HG03520 (cell line): ENCODE data around the gene ACOT2.

Experiments used
- ATAC-seq: cut with Tn5 transposase; IDR thresholded peaks from one replicate; pipeline ENCODE4 v1.9.1; 2021; ENCODE audit warnings: mild to moderate bottlenecking, moderate library complexity; ENCODE audit not compliant: unreplicated experiment

The ACOT2 gene

GRCh38 chr14:73613419-73613963 lies 44.5 kb downstream of the ACOT2 start:
- ATAC-seq: no peak

GRCh38 chr14:73616831-73617230 lies 47.8 kb downstream of the ACOT2 start:
- no peak for ATAC-seq

GRCh38 chr14:73619524-73619923 lies 50.5 kb downstream of the ACOT2 start:
- no peak for ATAC-seq

GRCh38 chr14:73620268-73620667 lies 51.3 kb downstream of the ACOT2 start:
- no peak for ATAC-seq

- no peak for ATAC-seq
These were observed 54.6 kb downstream of the ACOT2 start for GRCh38 chr14:73623504-73624054.
